Right atrium auricular region (tissue), 2 donors: ENCODE measurements around the gene ATP10A. TPM values are rescaled to one million over a fixed set of nuclear protein-coding genes. Genes with fewer than 3 reads are reported as not detected.

Source experiments
- DNase-seq: peaks from one replicate; pipeline ENCODE4 v3.0.0-alpha.2; 2019; ENCODE audit warnings: low spot score
- H3K27ac ChIP-seq, 2 donors: fragments of 200-600 bp; sonication (generic); 1 replicate in 1 of 2; 2 replicates in 1 of 2; pipeline ENCODE4 v1.5.1; 2016 to 2019
- H3K27me3 ChIP-seq, 2 donors: fragments of 200-600 bp; sonication (generic); one replicate each; pipeline versions ENCODE4 v1.5.1 to v1.6.0; 2017 to 2019
- H3K36me3 ChIP-seq: fragments of 200-600 bp; sonication (generic); one replicate; pipeline ENCODE4 v1.5.1; 2016
- H3K4me1 ChIP-seq, 2 donors: fragments of 200-600 bp; sonication (generic); one replicate each; pipeline versions ENCODE4 v1.5.1 to v1.6.0; 2017 to 2019
- H3K4me3 ChIP-seq, 2 donors: fragments of 200-600 bp; sonication (generic); 1 replicate in 1 of 2; 2 replicates in 1 of 2; pipeline ENCODE4 v1.5.1; 2017 to 2019; ENCODE audit warnings: mild to moderate bottlenecking in 1 of 2, moderate library complexity in 1 of 2
- H3K9me3 ChIP-seq, 2 donors: fragments of 200-600 bp; sonication (generic); one replicate each; pipeline ENCODE4 v1.5.1; 2019
- total RNA-seq, 2 donors: library from RNA; depleted of rRNA; stranded (reverse); fragments of >200 nt; gene quantifications; one replicate each; pipeline ENCODE4 v1.1.0, GENCODE V29; 2016
- TF ChIP-seq, protein P1 (sequence below), 2 donors: fragments of 200-600 bp; sonication (generic); IDR thresholded peaks; one replicate each; pipeline ENCODE4 v1.5.1; 2019; ENCODE audit warnings: antibody characterized with exemption in 2 of 2

ATP10A gene
- total RNA-seq, 2 donors from 2014 or later = 3.2 to 6.0 TPM

DNA sequence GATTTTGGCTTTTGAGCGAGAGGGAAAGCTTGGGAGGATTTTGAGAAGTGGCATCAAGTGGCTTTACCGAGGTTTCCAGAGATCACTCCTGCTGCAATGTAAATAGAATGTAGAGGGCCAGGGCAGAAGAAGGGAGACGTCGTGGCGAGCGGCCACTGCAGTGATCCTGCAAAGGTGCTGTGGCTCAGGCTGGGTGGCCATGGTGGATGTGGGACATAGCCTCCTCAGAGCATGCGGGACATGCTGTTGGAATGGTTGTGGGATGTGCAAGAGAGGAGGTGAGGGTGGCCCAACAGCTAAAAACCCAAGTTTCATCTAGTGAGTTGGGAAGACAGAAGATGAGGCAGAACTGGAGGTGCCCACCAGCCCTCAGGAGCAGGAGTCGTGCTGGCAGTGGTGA, 3.1 kb upstream of the ATP10A start:
- H3K27me3 ChIP-seq = no peaks in the 10 kb centered on the region
- TF ChIP-seq, protein P1, sequence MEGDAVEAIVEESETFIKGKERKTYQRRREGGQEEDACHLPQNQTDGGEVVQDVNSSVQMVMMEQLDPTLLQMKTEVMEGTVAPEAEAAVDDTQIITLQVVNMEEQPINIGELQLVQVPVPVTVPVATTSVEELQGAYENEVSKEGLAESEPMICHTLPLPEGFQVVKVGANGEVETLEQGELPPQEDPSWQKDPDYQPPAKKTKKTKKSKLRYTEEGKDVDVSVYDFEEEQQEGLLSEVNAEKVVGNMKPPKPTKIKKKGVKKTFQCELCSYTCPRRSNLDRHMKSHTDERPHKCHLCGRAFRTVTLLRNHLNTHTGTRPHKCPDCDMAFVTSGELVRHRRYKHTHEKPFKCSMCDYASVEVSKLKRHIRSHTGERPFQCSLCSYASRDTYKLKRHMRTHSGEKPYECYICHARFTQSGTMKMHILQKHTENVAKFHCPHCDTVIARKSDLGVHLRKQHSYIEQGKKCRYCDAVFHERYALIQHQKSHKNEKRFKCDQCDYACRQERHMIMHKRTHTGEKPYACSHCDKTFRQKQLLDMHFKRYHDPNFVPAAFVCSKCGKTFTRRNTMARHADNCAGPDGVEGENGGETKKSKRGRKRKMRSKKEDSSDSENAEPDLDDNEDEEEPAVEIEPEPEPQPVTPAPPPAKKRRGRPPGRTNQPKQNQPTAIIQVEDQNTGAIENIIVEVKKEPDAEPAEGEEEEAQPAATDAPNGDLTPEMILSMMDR (IDR thresholded peaks at IDR 0.05) = no peak
- no peaks in the 10 kb centered on the region for H3K36me3 ChIP-seq

DNA sequence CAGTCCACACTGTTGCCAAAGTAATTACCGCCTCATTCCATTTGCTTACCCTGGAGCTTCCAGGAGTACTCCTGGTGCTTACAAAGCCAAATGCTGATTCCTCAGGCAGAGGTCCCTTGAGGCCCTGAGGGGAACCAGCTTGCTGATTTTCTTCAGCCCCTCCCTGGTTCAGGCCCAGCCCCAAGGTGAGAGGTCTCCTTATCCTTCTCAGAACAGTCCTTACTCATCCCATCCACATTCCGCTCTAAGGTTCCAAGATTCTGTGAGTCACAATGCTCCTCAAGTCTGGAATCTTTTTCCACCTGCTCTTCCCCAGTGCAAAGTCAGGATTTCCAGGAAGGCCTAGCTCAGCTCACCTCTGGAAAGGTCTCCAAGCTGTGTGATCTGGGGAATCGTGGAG, 1.8 kb upstream of the ATP10A start:
- DNase-seq = no peak
- H3K4me1 ChIP-seq = peaks cover 0 to 23% of the 10 kb centered on the region in 2 donors
- H3K36me3 ChIP-seq = no peaks in the 10 kb centered on the region
- no peak overlapping the region for H3K4me3 ChIP-seq
- H3K9me3 ChIP-seq = no peaks in the 10 kb centered on the region
- H3K27ac ChIP-seq = no peak overlapping the region
- H3K27me3 ChIP-seq = no peaks in the 10 kb centered on the region
- TF ChIP-seq, protein P1 (IDR thresholded peaks at IDR 0.05) = no peak

More for the DNA sequence above, 3.1 kb upstream of the ATP10A start:
- no peaks in the 10 kb centered on the region for H3K9me3 ChIP-seq
- H3K27ac ChIP-seq = no peak overlapping the region
- no peak for DNase-seq
- H3K4me1 ChIP-seq = peaks cover 0 to 12% of the 10 kb centered on the region in 2 donors
- H3K4me3 ChIP-seq = no peak overlapping the region

DNA sequence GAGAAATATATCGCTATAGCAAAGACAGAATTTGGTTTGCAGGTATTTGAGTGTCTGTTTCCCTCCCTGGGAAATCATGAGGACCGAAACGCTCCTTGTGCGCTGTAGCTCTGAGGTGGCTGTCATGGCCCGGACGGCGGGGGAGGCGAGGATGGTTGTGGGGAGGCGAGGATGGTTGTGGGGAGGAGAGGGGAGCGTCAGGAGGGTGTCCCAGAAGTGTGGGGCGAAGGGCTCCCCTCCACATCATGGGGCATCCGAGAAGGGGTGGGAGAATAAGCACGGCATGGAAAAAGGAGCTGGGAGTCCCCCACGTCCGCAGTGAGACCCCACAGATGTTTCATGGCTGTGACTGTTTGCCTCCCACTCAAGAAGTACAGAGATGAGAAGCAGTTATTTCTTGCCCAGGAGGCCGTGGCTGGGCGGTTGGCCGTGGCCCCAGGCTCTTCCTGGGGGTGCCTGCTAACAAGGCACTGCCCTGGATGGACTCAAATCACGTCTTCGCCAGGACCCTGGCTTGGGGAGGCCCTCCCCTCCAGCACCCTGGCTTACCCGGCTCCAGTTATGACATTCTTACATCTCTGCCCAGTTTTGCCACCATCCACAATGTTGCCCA, 947 bp upstream of the ATP10A start:
- Histone ChIP-seq H3K4me1 (peaks cover 0 to 24% of the 10 kb centered on the region in 2 donors), H3K27ac (no peak overlapping the region), H3K27me3 (no peaks in the 10 kb centered on the region), H3K9me3 (no peaks in the 10 kb centered on the region), H3K4me3 (peak overlapping the region in 1 of 2 donors; percentile 62), H3K36me3 (no peaks in the 10 kb centered on the region)
- TF ChIP-seq, protein P1 (IDR thresholded peaks at IDR 0.05) = no peak
- no peak for DNase-seq

DNA sequence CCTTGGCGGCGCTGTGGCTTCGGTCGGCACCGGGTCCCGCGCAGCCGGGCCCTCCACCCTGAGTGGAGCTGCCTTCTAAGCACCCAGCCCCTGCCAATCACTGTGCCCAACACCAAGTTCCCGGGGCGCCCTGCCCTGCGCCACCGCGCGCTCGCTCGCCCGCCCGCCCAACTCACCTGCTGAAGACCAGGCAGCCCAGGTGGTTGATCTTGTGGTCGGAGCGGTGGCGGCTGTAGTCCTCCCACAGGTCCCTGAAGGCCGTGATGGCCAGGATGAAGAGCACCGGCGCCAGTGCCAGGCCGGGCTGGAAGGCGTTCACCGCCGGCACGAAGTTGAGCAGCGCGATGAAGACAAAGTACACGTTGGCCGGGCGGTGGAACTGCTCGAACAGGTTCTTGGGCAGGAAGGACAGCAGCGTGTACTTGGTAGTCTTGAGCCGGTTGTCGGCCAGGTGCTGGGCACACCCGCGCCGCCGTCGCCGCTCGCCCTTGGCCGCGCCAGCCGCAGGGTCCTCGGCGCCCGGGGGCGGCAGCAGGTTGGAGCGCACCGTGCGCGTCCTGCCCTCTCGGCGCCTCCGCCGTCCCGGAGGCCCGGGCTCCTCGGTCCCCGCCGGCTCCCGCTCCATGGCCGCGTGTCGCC, 536 bp downstream of the ATP10A start:
- Histone ChIP-seq H3K27me3 (no peaks in the 10 kb centered on the region), H3K9me3 (no peaks in the 10 kb centered on the region), H3K4me1 (peaks cover 0 to 24% of the 10 kb centered on the region in 2 donors), H3K4me3 (peak overlapping the region; percentile 50 to 62), H3K36me3 (no peaks in the 10 kb centered on the region), H3K27ac (peak overlapping the region; percentile 35 to 54)
- no peak for DNase-seq
- TF ChIP-seq, protein P1 (IDR thresholded peaks at IDR 0.05) = no peak

DNA sequence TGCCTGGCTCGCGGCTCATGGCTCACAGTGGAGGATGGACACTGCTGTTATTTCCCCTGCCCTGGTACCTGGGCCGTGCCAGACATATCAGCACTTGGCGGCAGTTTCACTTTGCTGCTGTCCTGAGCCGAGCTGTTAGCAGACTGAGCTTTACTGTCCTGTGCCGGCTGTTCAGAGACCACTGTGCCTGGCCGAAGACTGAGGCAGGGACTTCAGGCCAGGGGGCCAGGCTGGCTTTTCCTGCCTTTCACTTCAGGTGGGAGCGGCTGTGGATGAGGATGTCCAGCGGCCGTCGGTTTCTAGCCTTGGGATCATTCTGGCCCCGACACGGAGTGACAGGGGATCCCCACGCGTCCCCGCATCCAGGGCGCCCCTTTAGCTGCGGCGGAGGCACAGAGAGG, 1.1 kb downstream of the ATP10A start:
- Histone ChIP-seq H3K27ac (peak overlapping the region; percentile 35 to 54), H3K4me3 (peak overlapping the region; percentile 50 to 62), H3K4me1 (peaks cover 0 to 24% of the 10 kb centered on the region in 2 donors), H3K36me3 (no peaks in the 10 kb centered on the region), H3K9me3 (no peaks in the 10 kb centered on the region), H3K27me3 (no peaks in the 10 kb centered on the region)
- no peak for DNase-seq
- TF ChIP-seq, protein P1 (IDR thresholded peaks at IDR 0.05) = no peak
